GM19324 (cell line): Measurements from ENCODE around the gene HSP90AB1.

Source experiments
- ATAC-seq: cut with Tn5 transposase; IDR thresholded peaks from one replicate; pipeline ENCODE4 v1.9.1; 2021; ENCODE audit warnings: mild to moderate bottlenecking, moderate library complexity; ENCODE audit not compliant: unreplicated experiment, low FRiP score

HSP90AB1 gene

DNA sequence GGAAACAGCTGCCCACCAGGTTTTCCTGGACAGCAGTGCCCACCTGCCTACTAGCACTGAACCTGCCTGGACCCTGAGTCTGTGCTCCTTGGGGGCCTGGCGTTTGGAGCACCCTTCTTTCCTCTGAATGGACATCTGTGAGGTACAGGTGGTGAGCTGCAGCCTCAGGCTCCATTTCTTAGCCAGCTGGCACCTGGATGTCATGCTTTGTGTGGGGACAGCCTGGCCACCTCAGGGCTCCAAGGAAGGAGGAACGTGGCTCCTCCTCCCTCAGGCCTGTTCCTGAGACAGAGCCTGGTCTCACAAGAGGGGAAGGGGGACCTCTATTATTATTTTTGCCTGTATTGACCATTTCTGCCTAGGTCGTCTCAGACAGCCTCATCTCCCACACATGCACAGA is 31.4 kb downstream of the HSP90AB1 start:
- ATAC-seq = no peak

DNA sequence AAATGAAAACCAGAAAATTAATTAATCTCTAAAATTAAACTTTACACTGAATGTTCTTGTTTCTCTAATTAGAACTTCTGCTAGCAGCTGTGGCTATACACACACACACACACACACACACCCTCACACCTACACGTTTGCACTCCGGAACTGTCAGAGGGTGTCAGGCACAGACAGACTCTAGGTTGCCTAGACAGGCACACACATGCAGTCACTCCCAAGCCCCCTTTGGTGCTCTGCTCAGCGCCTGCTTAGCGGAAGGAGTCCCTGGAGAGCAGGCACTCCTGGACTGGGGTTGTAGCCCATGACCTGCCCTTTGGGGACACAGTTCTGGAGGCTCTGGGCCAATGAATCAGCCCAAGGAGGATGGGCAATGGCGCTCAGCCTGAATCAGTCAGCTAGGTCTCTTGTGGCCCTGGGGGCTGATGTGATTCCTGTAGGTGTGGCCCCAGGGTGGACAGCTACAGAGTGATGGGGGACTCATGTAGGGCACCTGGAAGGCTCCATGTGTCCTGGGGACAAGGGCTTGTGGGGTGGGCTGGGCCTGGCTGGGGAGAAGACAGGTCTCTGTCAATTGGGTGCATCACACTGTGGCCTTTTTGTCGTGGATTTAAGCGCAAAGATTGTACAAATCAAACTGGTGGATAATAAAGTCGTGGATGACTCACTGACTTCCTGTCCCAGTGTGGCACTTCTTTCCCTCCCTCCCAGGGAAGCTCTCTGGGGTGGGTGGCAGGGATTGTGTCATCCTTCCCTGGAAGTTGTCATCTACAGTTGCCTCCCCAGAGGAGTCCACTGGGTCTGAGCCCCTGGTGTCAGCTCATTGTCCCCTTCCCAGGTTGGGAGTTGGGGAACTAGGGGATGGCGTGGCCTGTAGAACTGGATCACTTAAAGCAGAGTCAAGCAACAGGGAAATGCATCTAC is 32.1 kb downstream of the HSP90AB1 start:
- no peak for ATAC-seq

DNA sequence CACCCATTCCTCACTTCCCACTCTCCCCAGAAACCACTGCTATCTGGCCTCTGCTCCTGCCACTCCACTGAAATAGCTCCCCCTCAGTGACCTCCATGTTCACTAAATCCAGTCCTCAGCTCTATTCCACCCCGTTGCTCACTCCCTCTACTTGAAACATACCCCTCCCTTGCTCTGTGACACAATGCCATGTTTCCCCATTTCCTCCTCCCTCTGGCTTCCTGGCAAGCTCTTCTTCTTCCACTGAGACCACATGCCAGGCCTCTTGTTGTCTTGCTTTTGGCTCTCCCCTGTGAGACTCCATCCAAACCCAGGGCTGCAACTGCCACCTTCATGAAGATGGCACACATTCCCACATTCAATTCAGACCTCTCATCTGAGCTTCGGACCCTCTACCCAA is 37.2 kb downstream of the HSP90AB1 start:
- no peak for ATAC-seq

DNA sequence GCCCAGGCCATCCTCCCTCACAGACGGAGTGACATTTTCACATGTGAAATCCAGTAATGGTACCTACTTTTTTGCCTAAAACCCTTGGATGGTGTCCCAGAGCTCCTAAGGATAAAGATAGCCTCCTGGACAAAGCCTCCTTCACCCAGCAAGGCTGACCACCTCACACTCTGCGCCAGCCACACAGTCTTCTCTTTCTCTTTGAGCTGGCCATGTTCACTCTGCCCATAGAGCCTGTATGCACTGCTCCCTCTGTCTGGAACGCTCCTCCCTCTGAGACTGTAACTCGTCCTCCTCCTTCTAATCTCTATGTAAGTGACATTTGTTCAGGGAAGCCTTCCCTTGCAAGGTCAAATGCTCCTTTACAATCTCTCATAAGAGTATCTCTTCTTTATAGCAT is 38.0 kb downstream of the HSP90AB1 start:
- ATAC-seq = no peak

DNA sequence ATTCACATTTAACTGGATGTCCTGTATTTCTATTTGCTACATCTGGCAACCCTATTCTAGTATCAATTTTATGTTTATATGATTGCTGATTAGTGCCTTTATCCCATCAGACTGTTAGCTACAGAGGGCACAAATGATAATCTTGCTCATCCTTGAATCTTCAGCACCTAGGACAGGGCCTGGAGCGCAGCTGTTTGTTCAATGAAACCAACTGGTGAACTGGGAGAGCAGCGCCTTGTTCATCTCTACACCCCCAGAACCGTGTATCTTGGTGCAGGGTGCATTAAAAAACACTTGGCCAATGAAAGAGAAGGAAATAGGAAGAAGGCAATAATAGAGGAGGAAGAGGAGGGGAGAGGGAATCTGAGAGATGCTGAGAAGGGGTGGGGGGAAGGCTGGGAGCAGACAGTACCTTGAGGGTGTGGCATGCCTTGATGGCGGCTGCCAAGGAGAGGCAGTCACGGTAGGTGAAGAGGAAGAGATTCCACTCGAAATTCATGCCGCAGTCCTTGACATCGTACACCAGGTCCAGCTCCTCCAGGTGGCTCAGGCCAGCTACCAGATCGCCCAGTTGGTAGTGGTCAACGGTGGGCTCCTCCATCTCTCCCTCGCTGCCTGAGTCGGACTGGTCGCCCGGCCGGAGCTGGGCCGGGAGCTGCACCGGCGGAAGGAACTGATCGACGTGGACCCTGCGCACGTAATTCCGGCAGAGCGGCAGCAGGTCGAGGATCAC is 38.8 kb downstream of the HSP90AB1 start:
- ATAC-seq = no peak

DNA sequence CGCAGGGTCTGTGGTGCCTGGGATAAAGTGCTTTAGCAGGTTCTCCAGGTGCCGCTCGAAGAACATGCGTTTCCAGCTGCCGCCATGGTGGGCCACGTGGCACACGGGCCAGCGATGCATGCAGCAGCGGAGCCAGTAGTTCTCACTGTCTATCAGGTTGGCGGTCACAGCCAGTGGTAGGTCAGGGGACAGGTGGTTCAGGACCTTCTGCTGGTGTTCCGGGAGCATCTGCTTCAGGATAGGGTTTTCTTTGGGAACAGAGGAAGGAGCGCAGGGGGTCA is 39.3 kb downstream of the HSP90AB1 start:
- no peak for ATAC-seq

DNA sequence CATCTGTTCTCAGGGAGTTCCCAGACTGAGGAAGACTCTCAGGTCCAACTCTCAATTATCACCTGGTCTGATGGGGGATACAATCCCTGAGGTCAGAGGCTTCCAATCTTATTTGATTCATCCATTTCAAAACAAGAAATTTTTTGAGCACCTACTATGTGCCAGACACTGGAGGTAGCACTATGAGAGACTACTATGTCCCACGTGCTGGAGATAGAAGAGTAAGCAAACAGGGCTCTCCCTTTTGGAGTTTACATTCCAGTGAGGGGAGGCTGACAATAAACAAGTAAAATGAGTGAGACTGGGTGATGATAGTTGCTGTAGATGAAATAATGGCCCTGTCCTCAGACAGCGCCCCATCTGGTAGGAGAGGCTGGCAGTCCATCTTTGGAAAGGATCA is 39.8 kb downstream of the HSP90AB1 start:
- ATAC-seq = no peak

DNA sequence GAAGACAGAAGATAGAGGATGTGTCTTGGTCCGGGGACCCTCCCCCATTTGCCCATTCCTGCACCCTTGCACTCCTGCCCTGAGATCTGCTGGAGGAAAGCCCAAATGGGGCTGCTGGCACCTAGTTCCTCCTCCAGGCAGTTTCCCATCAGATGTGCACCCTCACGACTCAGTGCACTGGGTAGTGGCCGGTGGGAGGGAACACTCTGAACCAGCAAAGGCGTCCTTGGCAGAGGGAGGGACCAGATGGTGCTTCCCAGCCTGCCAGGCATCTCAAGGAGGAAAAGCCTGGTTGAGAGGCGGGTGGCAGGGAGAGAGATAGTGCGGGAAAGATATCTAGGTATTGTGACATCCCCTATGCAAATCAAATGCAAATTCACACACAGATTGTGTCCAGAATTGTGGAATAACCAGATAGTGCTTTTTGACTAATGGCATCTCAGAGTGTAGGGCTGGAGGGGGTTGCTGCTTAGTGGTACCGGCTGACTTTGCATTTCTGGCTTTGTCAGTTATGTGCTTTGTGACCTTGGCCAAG is 42.9 kb downstream of the HSP90AB1 start:
- ATAC-seq = no peak

DNA sequence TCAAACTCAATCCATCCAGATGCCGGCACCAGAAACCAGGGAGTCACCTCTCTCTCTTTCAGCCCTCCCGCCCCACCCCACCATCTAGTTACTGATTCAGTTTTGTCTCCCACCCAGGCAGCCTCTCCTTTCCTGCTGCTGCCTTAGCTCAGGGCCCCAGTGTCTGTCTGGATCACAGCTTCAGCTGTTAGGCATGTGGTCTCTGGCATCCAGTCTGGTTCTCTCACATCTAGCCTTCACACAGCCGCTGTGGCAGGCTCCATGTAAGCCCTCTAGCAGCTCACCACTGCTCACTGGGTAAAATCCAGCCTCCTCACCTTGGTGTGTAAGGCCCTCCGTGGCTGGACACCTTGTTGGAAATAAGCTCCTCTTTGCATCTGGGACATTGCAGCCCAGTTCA is 44.9 kb downstream of the HSP90AB1 start:
- ATAC-seq = no peak

DNA sequence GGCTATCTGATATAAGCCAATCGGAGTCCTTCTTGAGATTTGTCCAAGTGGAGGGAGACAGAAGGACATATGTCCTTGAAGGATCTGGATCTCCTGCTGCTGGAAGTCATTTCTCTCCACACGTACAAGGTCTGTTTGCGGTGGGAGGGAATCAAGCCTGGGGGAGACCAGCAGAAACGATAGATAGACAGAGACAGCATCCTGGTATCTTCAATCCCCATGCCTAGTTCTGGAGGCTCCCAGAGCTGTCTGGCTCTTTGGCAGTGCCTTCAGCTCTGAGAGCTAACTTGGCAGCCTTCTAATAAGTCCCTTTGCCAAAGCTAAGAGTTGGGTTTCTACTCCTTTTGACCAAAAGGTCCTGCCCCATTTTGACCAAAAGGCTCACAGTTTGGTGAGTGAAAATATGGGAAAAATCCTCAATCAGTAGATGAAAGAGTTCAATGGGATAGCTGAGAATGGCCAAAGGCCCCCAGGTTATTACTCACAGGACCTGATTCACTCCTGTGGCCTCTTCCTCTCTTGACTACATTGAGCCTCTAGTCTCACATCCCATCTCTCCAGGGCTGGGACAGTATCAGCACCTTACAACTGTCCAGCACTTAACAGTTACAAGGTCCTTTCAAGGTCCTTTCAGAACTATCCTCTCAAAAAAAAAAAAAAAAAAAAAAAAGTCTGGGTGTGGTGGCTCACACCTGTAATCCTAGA is 45.9 kb downstream of the HSP90AB1 start:
- no peak for ATAC-seq

DNA sequence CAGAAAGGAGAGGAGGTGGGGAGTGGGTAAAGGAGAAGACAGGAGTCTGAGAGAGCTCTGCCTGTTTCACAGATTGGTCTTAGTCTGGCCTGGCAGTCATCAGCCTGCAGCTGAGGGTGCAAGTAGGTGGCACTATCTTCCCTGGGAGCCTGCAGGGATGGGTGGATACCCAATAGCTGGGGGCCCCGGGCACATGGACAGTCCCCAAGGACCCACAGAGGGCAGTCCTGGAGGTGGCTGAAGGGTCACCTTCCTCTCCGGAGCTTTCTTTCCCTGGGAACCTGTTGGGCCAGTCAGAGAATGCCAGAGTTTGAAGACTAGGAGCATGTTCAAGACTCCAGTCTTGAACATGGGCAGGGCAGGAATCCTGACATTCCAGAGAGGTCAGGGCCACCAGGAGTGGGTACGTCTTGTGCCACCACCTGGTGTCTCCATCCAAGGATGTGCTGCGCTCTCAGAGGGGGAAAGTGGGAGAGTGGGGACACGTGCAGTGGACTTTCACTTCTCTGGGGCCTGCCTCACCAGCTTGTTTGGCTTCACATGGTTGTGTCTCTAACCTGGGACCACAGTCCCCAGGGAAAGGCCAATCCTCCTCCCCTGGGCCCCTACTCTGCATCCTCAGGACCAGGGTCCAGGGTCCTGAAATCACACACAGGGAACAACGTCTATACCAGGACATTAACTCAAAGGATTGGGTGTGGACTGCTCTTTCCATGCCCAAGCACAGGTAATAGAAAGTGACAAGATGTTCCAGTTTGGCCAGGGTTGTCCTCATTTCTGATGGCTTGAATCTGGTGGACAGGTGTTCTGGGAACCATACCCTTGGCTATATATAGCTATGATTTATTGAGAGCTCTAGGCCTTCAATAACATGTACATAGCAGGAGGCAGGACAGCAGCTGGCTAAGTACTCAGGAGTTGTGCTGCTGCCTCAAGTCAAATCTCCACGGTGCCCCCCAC is 48.2 kb downstream of the HSP90AB1 start:
- ATAC-seq = no peak

DNA sequence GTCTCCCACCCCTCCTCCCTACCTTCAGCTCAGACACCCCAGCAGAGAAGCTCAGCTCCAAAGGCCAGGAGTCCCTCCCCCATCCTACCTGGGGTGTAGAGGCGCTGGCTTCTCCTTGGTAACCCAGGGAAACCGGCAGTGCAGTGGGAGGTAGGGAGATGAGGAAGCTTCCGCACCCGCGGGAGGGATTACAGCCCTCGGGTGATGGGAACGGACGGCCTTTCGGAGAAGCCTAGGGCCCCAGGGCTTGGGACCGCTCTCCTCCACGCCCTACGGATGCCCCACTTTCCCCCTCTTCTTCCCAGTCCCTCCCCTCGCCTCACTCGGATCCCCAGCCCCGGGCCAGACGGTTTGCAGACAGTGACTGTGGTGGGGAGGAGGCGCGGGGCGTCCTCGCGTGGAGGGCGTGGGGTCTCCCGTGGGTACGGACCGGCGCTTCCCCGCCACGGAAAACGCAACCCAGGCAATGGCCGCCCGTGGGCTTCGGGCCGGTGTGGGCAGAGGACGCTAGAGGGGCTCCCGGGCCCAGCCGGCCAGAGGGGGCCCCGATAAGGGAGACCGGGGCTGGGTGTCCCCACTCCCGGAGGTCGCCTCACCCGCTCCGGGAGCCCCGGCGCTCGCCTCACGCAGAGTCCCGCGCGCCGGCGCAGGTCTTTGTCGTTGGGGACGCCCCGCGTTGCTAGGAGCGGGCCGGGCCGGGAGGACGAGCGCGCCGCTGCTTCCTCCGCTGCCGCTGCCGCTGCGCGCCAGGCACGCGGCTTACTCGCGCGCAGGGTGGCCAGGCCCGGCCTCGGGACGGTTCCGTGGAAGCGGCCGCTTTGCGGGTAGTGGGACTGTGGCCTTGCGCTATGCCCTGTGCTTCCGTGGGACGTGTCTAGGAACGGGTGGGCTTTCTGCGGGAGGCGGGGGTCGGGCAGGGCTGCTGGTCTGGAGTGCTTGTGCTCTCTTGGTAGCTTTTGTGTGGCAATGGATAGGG is 50.5 kb downstream of the HSP90AB1 start:
- ATAC-seq = no peak

DNA sequence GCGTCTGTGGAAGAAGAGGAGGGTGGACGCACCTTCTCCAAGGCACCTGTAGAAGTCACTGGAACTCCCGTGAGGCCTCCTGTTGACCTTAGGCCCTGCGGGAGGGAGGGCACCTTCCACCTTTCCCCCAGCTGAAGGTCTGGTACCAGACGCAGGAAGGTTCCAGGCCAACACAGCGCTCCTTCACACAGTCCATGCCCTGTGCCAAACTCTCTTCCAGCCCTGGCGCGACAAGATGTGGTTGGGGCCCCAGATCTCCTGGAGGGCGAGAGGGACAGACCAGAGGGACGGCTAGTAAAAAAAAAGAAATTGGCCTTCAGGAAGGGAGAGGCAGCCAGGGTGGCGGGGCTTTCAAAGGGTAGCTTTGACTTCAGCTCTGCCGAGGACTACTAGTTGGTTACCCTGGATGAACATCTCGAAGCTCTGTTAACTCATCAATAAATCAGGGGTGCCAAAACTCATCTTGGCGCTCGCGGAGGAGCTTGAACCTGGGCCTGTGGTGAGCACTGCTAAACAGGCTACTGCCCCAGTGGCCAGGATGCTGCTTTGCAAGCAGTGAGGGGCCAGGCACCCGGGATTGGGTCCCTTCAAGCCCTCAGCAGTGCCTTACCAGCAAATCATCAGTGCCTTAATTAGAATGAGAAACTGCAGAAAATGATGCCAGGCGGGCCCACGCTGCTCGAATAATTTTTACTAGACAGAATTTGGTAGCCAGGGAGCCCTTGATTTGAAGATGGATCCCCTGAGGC is 51.3 kb downstream of the HSP90AB1 start:
- ATAC-seq = no peak

DNA sequence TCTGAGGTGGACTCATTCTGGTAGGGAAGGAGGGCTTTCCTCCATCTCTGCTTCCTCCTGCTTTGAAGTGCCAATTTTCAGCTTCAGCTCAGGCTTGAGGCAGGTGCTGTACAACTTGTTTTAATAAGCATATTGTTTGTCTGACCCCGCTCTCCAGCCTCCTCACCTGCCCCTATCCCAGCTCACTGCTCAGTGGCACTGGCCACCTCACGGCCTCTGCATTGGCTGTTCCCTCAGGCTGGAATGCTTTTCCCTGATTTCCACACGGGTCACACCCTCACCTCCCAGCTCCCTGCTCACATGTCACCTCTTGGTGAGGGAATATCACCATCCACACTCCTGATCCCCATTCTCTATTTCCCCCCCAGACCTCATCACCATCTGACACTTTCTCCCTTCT is 52.0 kb downstream of the HSP90AB1 start:
- ATAC-seq = no peak

DNA sequence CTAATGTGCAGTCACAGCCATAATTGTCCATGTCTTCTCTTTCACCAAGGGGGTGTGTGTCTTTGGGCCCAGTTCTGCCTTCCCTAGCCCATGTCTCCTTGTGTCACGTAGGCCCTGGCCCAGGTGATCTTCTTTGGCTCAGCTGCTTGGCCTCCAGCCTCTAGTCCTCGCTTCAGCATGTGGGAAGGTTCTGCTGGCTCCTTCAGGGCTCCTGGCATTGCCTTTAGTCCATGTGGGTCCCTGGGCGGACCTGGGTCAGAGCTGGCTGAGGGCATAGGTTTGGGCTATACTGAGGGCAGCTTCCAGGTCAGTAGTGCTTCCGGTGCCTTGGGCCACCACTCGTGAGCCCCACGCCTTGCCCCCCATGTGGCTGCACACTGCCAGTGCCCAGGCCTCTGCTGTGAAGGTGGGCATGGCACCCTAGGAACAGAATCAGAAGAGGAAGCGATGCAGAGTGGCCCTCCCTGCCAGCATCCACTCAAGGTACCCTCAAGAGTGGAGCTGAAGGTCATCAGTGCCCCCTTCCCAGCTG is 53.5 kb downstream of the HSP90AB1 start:
- ATAC-seq = no peak

DNA sequence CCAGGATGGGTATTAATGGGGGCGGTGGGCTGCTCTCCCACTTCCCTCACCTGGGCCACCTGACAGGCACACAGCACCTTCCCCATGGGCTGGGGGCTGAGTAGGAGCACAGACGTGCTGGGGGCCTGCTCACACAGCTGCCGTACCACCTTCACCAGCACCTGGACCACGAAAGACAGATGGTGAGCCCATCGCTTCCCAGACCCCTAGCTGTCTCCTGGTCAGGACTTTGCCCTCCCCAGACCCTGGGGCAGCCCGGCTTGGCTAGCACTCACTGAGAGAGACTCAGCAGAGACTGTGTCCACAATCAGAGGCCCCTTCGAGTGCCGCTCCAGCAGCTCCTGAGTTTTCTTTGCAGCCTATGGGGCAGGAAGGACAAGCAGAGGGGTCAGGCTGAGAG is 54.2 kb downstream of the HSP90AB1 start:
- ATAC-seq = no peak

DNA sequence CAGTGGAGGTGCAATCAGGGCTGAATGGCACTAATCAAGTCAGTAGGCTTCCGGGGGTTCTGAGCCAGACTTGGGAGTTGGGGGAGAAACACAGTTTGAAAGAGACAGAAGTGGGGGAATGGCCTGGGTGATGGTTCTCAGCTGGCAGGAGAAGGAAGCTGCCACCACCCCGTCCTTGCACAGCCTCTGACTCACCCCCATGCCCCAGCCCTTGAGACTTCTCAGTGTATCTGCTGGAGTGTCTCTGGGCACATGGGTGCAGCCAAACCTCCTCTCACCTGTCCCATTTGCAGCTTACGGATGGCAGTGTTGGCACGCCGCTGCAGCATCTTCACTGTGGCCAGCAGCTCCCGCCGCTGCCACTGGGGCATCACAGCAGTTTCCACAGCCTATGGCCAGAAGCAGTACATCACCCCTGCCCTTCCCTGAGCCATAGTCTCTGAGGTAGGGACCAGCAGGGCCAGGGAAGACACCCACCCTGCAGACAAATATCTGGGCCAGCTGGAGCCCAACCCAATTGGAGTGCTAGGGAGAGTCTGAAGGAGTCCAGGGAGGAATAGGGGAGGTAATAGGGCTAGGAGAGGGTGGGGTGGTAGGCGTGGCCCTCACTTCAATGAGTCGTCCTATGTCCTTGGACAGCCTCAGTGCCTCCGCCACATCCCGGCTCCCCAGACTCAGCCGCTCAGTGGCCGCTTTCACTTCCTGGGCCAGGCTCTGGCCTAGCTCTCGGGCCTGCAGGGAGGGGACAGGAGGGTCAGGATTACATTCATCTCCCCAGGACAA is 55.1 kb downstream of the HSP90AB1 start:
- ATAC-seq = no peak
